GM12891 (cell line): ENCODE results near the gene NEDD4L.

ENCODE experiments used
- DNase-seq: peaks from one replicate; pipeline ENCODE4 v3.0.0; 2011; ENCODE audit warnings: low spot score; ENCODE audit not compliant: insufficient read length
- FAIRE-seq: peaks from 2 replicates; lab custom pipeline; 2011; peaks lifted over from hg19 to GRCh38; lab: Jason Lieb, UNC
- PAX5 ChIP-seq: IDR thresholded peaks from 2 replicates; pipeline ENCODE4 v1.6.1; 2011; ENCODE audit warnings: low read length, moderate library complexity, mild to moderate bottlenecking; ENCODE audit not compliant: insufficient read depth, severe bottlenecking
- POLR2A ChIP-seq: IDR thresholded peaks from 2 replicates; pipeline ENCODE4 v1.6.1; 2011; ENCODE audit warnings: low read depth, low read length, control low read depth
- POLR2AphosphoS5 ChIP-seq: IDR thresholded peaks from 2 replicates; pipeline ENCODE4 v1.6.1; 2011; ENCODE audit warnings: low read depth, low read length, control low read depth
- POU2F2 ChIP-seq: IDR thresholded peaks from 2 replicates; pipeline ENCODE4 v1.6.1; 2011; ENCODE audit warnings: low read depth, mild to moderate bottlenecking, control low read depth, low read length, moderate library complexity
- SPI1 ChIP-seq: IDR thresholded peaks from 2 replicates; pipeline ENCODE4 v1.6.1; 2011; ENCODE audit warnings: low read depth, low read length, control low read depth
- TAF1 ChIP-seq: IDR thresholded peaks from 2 replicates; pipeline ENCODE4 v1.6.1; 2011; ENCODE audit warnings: low read depth, low read length, control low read depth

NEDD4L gene

GRCh38 chr18:58309099-58309498 lies 265.1 kb downstream of the NEDD4L start:
- FAIRE-seq: no peak
- TF ChIP-seq SPI1 (no peak), POLR2AphosphoS5 (no peak)
- DNase-seq: no peak

- TF ChIP-seq POLR2A: no peak
- TF ChIP-seq PAX5: no peak
- TF ChIP-seq TAF1: no peak
- no peak for TF ChIP-seq POLR2AphosphoS5
- no peak for TF ChIP-seq POU2F2
- no peak for TF ChIP-seq SPI1
- FAIRE-seq: peak; percentile 56
- DNase-seq: no peak
These were observed 265.7 kb downstream of the NEDD4L start for GRCh38 chr18:58309610-58310239.

- DNase-seq (no peak), FAIRE-seq (peak; percentile 89)
- TF ChIP-seq SPI1: no peak
- TF ChIP-seq POU2F2: no peak
- TF ChIP-seq TAF1: no peak
- TF ChIP-seq POLR2AphosphoS5: no peak
- TF ChIP-seq POLR2A: no peak
- no peak for TF ChIP-seq PAX5
These were observed 266.5 kb downstream of the NEDD4L start for GRCh38 chr18:58310517-58310916.

- no peak for TF ChIP-seq POU2F2
- DNase-seq (no peak), FAIRE-seq (peak; percentile 67)
These were observed 267.4 kb downstream of the NEDD4L start for GRCh38 chr18:58311390-58311789.

GRCh38 chr18:58313491-58314032 lies 269.5 kb downstream of the NEDD4L start:
- TF ChIP-seq POLR2AphosphoS5 (no peak), PAX5 (no peak), TAF1 (no peak), POLR2A (no peak), POU2F2 (no peak), SPI1 (no peak)
- no peak for DNase-seq
- FAIRE-seq: no peak

- FAIRE-seq (no peak), DNase-seq (no peak)
- TF ChIP-seq TAF1 (no peak), POU2F2 (no peak), SPI1 (no peak), POLR2AphosphoS5 (no peak), POLR2A (no peak), PAX5 (no peak)
These were observed 270.3 kb downstream of the NEDD4L start for GRCh38 chr18:58314284-58314683.

- DNase-seq: no peak
- TF ChIP-seq PAX5: no peak
- no peak for TF ChIP-seq POLR2AphosphoS5
- no peak for TF ChIP-seq TAF1
- TF ChIP-seq POLR2A: no peak
- no peak for TF ChIP-seq SPI1
- no peak for TF ChIP-seq POU2F2
- no peak for FAIRE-seq
These were observed 271.0 kb downstream of the NEDD4L start for GRCh38 chr18:58315041-58315440.

GRCh38 chr18:58315739-58316215 lies 271.8 kb downstream of the NEDD4L start:
- DNase-seq: no peak
- TF ChIP-seq POLR2AphosphoS5 (no peak), SPI1 (no peak), POU2F2 (no peak), PAX5 (no peak), POLR2A (no peak), TAF1 (no peak)
- FAIRE-seq: peak; percentile 5

GRCh38 chr18:58316396-58317342 lies 272.6 kb downstream of the NEDD4L start:
- TF ChIP-seq POLR2AphosphoS5: no peak
- peak; percentile 42; the same call in 1 of the 2 replicates for TF ChIP-seq SPI1
- FAIRE-seq (peak; percentile 41), DNase-seq (peak; percentile 27)

- no peak for DNase-seq
These were observed 275.7 kb downstream of the NEDD4L start for GRCh38 chr18:58319719-58320118.

More at GRCh38 chr18:58319719-58320118, 275.7 kb downstream of the NEDD4L start:
- FAIRE-seq: no peak
- TF ChIP-seq POLR2AphosphoS5: no peak
- no peak for TF ChIP-seq SPI1
- no peak for TF ChIP-seq POLR2A
- TF ChIP-seq POU2F2: no peak
- TF ChIP-seq TAF1: no peak
- no peak for TF ChIP-seq PAX5
